GM12865 (cell line): ENCODE data around the gene PRKAR1B.

ENCODE experiments used
- DNase-seq: peaks from one replicate; pipeline ENCODE4 v3.0.0; 2010; ENCODE audit warnings: low read depth
- H3K4me3 ChIP-seq: 2 replicates; pipeline ENCODE4 v1.5.1; 2011; ENCODE audit warnings: mild to moderate bottlenecking, low read depth, low read length, control low read depth
- CTCF ChIP-seq: IDR thresholded peaks from 2 replicates; pipeline ENCODE4 v1.5.1; 2011; ENCODE audit warnings: low read length, control low read depth, low read depth, inconsistent platforms; ENCODE audit not compliant: insufficient read depth; ENCODE audit errors: missing control alignments

PRKAR1B gene

GRCh38 chr7:533266-533665, 193.8 kb downstream of the PRKAR1B start:
- no peak overlapping the region for H3K4me3 ChIP-seq
- no peak for DNase-seq
- TF ChIP-seq CTCF: no peak

GRCh38 chr7:532379-533143, 194.5 kb downstream of the PRKAR1B start:
- H3K4me3 ChIP-seq: no peak overlapping the region
- DNase-seq: no peak
- no peak for TF ChIP-seq CTCF

GRCh38 chr7:531777-532176, 195.3 kb downstream of the PRKAR1B start:
- DNase-seq: peak; percentile 30
- H3K4me3 ChIP-seq: no peak overlapping the region
- TF ChIP-seq CTCF: no peak

- no peak for DNase-seq
- TF ChIP-seq CTCF: no peak
Observed at GRCh38 chr7:528451-528850, 198.6 kb downstream of the PRKAR1B start.

GRCh38 chr7:527723-528122, 199.4 kb downstream of the PRKAR1B start:
- TF ChIP-seq CTCF: no peak
- no peak overlapping the region for H3K4me3 ChIP-seq
- no peak for DNase-seq

More at GRCh38 chr7:528451-528850, 198.6 kb downstream of the PRKAR1B start:
- H3K4me3 ChIP-seq: no peak overlapping the region

- DNase-seq: no peak
- no peak overlapping the region for H3K4me3 ChIP-seq
- TF ChIP-seq CTCF: no peak
Observed at GRCh38 chr7:526460-527034, 200.5 kb downstream of the PRKAR1B start.
